Melanocyte of skin (primary cell): ENCODE measurements around the gene BEND6. TPM values are rescaled to one million over a fixed set of nuclear protein-coding genes. Genes with fewer than 3 reads are reported as not detected.

Source experiments
- small RNA-seq, 2 donors: library from RNA; depleted of rRNA; stranded (forward); fragments of <200 nt; gene quantifications; one replicate each; pipeline ENCODE3, GENCODE V24; 2012
- total RNA-seq, 2 donors: library from RNA; depleted of rRNA; stranded (reverse); fragments of >200 nt; gene quantifications; 2 replicates each; pipeline ENCODE4 v1.2.3, GENCODE V29; 2012

The BEND6 gene, protein sequence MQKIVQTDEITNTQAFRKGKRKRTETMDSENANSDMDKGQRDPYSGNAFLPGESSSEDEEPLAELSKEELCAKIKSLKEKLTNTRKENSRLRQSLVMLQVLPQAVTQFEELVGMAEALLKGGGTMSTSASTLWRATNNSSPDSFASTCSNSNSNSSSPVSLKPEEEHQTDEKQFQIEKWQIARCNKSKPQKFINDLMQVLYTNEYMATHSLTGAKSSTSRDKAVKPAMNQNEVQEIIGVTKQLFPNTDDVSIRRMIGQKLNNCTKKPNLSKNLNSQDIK
- 1 to 10 TPM in 1 of 2 donors, under 1 TPM in 1; 0.67 to 1.4 TPM for total RNA-seq

DNA sequence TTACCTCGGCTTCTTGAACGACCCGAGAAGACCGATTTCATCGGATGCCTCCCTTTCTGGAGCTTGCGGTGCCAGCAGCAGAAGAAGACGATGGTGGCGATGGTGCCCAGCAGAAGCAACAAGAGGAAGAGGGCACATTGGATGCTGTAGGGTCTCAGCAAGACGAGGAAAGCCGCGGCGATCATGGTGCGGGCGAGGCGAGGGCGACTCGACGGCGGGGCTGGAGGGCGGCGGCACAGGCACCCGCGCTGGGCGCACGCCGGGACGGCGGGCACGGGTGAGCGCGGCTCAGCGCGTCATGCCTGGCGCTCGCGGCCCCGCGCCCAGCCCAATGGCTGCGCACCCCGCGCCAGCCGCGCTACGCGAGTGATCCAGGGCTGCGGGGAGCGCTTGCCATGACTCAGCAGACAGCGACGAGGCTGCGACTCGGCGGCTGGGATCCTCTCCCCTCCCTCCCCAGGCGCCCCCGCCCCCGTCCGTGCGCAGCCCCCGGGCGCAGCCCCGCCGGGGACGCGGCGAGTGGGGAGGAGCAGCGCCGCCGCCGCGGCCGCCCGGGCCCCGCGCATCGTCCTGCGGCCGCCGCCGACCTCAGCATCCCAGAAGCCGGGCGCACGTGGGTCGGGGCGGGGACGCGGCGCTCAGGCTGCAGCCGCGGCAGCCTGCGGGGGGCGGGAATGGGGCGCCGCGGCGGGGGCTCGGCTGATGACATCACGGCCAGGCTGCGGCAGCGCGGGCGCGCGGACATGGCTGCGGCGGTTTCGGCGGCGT is at the start of gene BEND6:
Gene BEND6, plus strand, starts transcription at position 705 of the 768 bp plus-strand sequence. CDS start 26,704 bp downstream, outside the sequence.

DNA sequence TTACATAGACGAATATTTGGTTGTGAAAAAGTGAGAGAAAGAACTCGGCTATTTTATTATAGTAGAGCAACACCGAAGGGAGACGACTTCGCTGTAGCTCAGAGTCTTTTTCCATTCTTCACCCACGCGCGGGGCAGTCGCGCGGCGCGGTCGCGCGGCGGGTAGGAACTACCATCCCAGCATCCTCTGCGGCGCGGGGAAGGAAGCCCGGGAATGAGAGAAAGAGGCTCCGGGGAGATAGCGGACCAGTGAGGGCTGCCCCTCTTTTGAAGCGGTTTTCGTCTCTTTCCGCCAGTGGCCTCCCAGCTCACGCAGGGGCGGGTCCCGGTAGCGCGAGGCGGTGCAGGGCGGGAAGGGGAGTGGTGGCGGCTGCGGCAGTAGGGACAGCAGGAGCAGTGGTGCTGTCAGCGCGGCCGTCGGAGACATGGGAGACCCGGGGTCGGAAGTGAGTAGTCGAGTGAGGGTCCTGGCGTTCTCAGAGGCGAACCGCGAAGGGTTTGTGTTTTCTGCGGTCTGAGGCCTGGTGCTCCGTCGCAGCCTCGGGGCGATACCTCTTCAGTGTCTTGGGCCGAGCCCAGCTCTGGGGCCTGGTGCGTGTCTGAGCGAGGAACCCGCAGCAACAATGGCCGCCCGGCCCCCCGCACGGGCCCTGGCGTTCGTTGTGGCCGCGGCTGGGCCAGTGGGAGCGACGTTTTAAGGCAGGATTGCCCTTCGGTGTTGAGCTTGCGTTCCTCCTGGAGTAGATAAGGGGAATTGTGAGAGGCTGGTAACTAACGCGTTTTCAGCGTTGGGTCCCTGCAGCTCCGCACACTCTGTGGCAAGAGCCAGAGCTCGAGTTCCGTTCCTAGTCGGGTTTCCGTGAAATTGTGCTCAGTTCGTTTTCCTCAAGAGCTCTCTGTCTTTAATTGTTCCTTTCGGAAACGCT is 91.7 kb downstream of the BEND6 start, which contains the start of gene KIAA1586:
Gene KIAA1586, plus strand, starts transcription at position 362 of the 925 bp plus-strand sequence. Its CDS starts 63 bp downstream, at position 425.

Small RNAs within 50 kb of the gene (small RNA-seq; reads per million reads assigned to genes)
- 0 reads per million in 2 donors for gene FTH1P15
- 0 reads per million in 2 donors for gene RNU6-626P

Other genes with a start within 250 kb of the BEND6 start
- gene KIAA1586, start 91.6 kb downstream of the BEND6 start, total RNA-seq = 1 to 10 TPM; 7.9 to 9.7 TPM
- 10 to 100 TPM; 44.7 to 53.6 TPM for gene ZNF451, start 135.1 kb downstream of the BEND6 start, total RNA-seq
- gene BAG2, start 217.2 kb downstream of the BEND6 start, total RNA-seq = 1 to 10 TPM; 1.4 to 3.7 TPM